AG08395 (cell line): ENCODE data around the gene AFF3.
"Not testable (repeated sequence)": the region's sequence is repeated elsewhere in the genome, so short reads cannot be mapped to it uniquely, and the experiment has no call there.

ENCODE experiments used
- DNase-seq: peaks from one replicate; pipeline ENCODE4 v3.0.0; 2012; ENCODE audit warnings: mixed read lengths, low spot score

AFF3 gene

DNA sequence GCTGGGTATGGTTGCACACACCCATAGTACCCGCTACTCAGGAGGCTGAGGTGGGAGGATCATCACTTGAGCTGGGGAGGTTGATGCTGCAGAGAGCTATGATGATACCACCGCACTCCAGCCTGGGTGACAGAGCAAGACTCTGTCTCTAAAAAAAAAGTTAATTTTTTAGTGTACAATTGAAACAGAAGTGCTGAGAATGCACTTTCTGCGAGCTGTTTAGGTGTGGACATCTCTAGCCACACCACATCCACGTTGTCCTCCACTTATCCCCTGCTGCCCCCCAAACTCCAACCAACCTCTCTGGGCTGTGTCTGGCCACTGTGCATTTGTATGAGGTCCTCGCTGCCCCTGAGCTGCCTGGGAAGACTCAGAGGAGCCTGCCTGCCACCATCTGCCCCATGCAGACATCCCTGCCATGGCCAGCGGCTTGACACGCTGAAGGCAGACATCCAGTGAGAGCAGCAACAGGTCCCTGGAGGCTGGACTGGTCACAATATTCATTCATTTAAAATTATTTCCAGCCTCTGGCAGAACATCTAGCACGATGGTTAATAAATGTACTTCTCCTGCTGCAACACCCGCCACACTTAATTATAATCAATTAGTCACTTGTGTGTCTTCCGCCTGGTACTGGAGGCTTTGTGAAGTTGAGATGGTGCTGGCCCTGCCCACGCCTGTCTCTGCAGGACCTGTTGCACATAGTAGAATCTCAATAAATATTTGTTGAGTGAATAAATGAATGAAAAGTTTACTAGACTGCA lies 3.7 kb upstream of the AFF3 start:
- no peak for DNase-seq

DNA sequence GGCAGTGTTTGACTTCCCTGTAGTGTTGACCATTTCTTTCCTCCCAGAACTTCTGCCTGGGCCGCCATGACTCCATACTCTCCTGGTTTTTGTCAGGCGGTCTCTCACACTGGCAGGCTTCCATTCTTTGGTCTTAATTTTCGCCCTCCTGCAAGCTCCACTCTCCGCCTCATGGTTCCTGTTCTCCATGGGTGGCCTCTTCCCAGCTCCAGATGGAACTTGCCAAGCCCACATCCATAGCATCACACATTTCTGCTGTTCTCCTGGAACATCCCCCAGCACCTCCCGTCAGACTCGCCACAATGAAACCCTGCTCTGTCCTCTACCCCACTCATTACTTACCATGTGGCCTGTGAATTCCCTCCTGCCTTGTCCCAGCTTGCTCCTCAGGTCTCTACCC lies 896 bp upstream of the AFF3 start:
- no peak for DNase-seq

DNA sequence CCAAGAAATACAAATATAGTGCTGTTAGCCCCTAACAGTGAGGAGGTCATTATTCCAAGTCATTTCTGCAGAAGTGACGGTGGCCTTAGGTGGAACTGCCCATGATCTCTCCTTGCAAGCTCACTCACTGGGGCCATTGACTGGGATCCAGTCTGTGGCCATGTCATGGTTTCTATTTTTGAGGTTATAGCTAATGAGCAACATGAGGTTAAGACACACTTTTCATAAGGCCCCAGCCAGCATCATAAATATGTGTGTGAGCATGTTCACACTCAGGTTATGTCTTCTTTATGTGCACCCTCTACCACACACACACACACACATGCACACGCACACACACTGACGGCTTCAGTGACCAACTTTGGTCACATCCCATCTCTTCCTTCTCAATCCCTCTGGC lies 484 bp downstream of the AFF3 start:
- DNase-seq, result no peak

DNA sequence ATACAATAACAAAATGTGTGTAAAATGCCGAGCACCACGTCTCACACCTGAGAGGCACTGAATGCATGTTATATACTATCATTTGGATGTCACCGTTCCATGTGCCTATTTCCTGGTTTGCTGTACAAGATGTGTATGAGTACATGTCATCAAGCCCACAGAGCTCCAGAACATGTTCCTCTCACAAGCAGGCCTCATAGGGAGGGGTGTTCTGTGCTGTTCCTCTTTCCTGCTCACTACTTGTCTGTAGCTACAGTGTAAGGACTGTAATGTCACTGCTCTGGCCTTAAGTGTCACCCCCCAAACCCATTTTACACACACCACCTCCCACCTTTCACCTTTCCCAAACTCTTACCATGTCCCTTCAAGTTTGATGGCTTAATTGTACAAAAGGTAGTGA lies 1.8 kb downstream of the AFF3 start:
- no peak for DNase-seq

DNA sequence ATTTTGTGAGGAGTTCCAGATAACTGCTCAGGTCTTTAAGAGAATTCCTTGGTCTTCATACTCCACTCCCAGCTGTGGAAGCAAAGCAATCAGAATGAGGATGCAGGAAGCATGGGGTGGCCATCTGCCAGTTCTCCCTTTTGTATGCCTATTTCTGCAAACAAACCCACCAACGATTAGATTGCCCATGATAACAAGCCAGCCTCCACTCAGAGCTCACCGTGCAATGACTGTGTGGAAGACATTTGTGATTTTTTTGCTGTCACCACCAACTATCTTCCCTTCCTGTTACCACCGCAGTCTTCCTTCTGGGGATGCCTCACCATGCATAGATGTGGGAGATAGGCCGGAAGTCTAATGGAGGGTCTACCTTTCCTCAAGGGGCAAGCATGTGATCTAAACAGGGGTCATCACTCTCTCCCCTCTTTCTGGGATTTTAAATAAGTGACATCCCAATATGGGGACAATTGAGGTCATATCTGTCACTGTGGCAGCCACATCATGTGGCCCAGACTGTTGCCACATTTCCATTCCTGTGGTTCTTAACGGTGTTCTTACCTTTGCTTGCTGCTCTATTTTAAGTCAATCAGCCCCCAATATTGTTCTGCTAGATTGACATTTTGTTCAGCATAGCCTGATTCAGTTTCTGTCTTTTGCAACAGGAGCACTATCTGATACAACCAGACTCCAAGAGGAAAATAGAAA lies 4.4 kb downstream of the AFF3 start:
- DNase-seq, result no peak

- DNase-seq, result no peak
Observed at GRCh38 chr2:100137318-100137717, 5.1 kb downstream of the AFF3 start.

GRCh38 chr2:100136310-100136709 lies 6.1 kb downstream of the AFF3 start:
- no peak for DNase-seq

DNA sequence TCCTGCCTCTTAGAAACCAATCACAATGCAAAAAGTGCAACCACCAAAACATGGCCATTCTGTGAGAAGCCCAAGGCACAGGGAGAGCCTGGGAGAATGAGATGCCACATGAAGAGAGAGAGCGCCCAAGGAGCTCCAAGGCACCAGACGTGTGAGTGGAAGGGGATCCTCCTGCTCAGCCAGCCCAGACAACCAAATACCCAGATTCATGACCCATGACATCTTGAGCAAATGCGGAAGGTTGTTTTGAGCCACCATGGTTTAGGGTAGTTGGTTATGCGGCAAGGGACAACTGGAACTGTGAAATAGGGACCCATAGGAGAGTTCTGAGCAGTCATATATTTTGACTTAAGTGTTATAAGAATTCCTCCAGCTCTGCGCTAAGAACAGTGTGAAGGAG lies 7.0 kb downstream of the AFF3 start:
- DNase-seq, result no peak

GRCh38 chr2:100130595-100131391 lies 11.6 kb downstream of the AFF3 start:
- no peak for DNase-seq

- DNase-seq, result no peak
Observed at GRCh38 chr2:100126897-100127401, 15.4 kb downstream of the AFF3 start.

GRCh38 chr2:100126201-100126600 lies 16.2 kb downstream of the AFF3 start:
- DNase-seq, result no peak

GRCh38 chr2:100125626-100126025 lies 16.8 kb downstream of the AFF3 start:
- no peak for DNase-seq

GRCh38 chr2:100124761-100125160 lies 17.6 kb downstream of the AFF3 start:
- DNase-seq, result no peak

- no peak for DNase-seq
Observed at GRCh38 chr2:100121124-100121718, 21.2 kb downstream of the AFF3 start.

GRCh38 chr2:100119235-100119634 lies 23.2 kb downstream of the AFF3 start:
- no peak for DNase-seq

DNA sequence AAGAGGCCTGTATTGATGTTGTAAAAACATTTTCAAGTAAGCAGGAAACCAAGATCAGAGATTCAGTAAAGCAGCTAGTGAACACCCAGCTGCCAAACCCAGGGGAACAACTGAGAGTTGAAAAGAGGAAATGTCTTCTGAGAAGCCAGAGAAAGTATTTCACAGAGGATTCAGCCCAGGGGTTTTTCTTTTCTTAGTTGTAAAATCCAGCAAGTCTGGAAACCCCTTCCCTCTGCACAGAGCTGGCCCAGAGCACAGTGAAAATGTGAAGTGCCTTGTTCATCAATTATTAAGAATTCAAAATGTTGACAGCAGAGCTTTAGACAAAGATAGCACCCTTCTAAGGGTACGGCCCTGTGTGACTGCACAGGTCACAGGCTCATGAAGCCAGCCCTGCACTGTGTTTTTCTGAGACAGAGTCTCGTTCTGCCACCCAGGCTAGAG lies 28.4 kb downstream of the AFF3 start:
- no peak for DNase-seq

- no peak for DNase-seq
Observed at GRCh38 chr2:100110614-100111000, 31.8 kb downstream of the AFF3 start.

- no peak for DNase-seq
Observed at GRCh38 chr2:100109986-100110613, 32.3 kb downstream of the AFF3 start.

DNA sequence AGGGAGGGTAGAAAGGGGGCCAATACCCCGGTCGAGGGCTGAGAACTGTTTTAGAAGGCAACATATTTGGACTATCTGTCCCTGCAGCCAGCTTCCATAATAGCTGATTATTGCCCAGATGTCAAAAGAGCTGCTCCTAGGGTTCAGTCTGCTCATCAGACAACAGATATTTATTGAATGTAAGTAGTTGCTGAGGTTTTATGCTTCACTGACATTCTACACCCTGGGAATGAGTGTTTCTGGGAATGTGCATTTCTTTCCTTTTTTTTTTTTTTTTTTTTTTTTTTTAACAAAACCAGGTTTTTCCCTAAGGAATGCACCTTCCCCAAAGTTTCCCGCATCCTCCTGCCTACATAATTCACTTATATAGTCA lies 33.8 kb downstream of the AFF3 start:
- not testable (repeated sequence) for DNase-seq

GRCh38 chr2:100107906-100108647 lies 34.3 kb downstream of the AFF3 start:
- no peak for DNase-seq

DNA sequence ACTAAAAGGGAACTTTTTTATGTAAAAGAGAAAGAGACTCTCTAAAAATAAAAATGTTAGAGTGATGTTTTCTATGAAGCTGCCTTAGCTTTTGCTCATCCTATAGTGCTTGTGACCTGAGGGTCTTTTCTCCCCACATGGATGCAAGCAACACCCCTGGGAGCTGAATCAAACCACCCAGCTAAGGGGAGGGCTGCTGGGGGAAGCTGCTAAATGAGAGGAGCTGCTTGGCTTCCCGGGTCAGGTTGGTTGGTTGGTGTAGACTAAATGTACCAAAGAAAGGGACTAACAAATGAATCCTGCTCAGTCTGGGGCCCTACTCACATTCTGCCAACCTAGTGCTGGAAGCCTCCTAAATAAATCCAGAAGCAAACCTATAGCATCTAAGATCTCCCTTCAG lies 35.0 kb downstream of the AFF3 start:
- DNase-seq, result no peak
